Skeletal muscle tissue (tissue), 4 donors: ENCODE measurements around the gene CNIH3. TPM values are rescaled to one million over a fixed set of nuclear protein-coding genes. Genes with fewer than 3 reads are reported as not detected.
"Not testable (repeated sequence)": the region's sequence is repeated elsewhere in the genome, so short reads cannot be mapped to it uniquely, and the experiment has no call there.

Experiments used
- H3K27ac ChIP-seq: one replicate; pipeline ENCODE4 v1.7.0; 2013; ENCODE audit warnings: mild to moderate bottlenecking, low read depth, low read length, inconsistent platforms
- H3K27me3 ChIP-seq, 3 donors: one replicate each; pipeline ENCODE4 v1.7.0; 2013; ENCODE audit warnings: low read length in 3 of 3; ENCODE audit not compliant: control insufficient read depth in 3 of 3, insufficient read depth in 3 of 3
- H3K36me3 ChIP-seq, 3 donors: one replicate each; pipeline ENCODE4 v1.7.0; 2013; ENCODE audit warnings: low read length in 3 of 3; ENCODE audit not compliant: control insufficient read depth in 3 of 3, insufficient read depth in 3 of 3
- H3K4me1 ChIP-seq, 3 donors: one replicate each; pipeline ENCODE4 v1.7.0; 2013; ENCODE audit warnings: low read length in 3 of 3, mild to moderate bottlenecking in 3 of 3; ENCODE audit not compliant: control insufficient read depth in 3 of 3, insufficient read depth in 3 of 3
- H3K4me3 ChIP-seq, 3 donors: one replicate each; pipeline ENCODE4 v1.7.0; 2013; ENCODE audit warnings: low read length in 3 of 3
- H3K9ac ChIP-seq, 3 donors: one replicate each; pipeline ENCODE4 v1.7.0; 2013; ENCODE audit warnings: low read length in 3 of 3, mild to moderate bottlenecking in 3 of 3, moderate library complexity in 2 of 3, low read depth in 1 of 3
- H3K9me3 ChIP-seq, 3 donors: one replicate each; pipeline ENCODE4 v1.7.0; 2013; ENCODE audit warnings: low read length in 3 of 3; ENCODE audit not compliant: control insufficient read depth in 3 of 3
- total RNA-seq: library from RNA; depleted of rRNA; stranded (reverse); fragments of >200 nt; gene quantifications from one replicate; pipeline ENCODE4 v1.2.3, GENCODE V29; 2014
- donor health status: Osteomylitis.

The CNIH3 gene
- total RNA-seq, 1 donor from 2014 or later = 4.2 TPM

GRCh38 chr1:224707843-224708725 lies 92.0 kb downstream of the CNIH3 start:
- no peaks in the 10 kb centered on the region for H3K36me3 ChIP-seq
- H3K4me3 ChIP-seq = no peak overlapping the region
- H3K27me3 ChIP-seq = no peaks in the 10 kb centered on the region
- H3K9ac ChIP-seq = no peak overlapping the region
- no peaks in the 10 kb centered on the region for H3K9me3 ChIP-seq
- H3K27ac ChIP-seq = no peak overlapping the region
- H3K4me1 ChIP-seq = no peaks in the 10 kb centered on the region

GRCh38 chr1:224710196-224710595 lies 94.1 kb downstream of the CNIH3 start:
- no peak overlapping the region for H3K9ac ChIP-seq
- no peaks in the 10 kb centered on the region for H3K9me3 ChIP-seq
- no peaks in the 10 kb centered on the region for H3K27me3 ChIP-seq
- no peaks in the 10 kb centered on the region for H3K36me3 ChIP-seq
- no peak overlapping the region for H3K27ac ChIP-seq
- no peak overlapping the region for H3K4me3 ChIP-seq
- H3K4me1 ChIP-seq = no peaks in the 10 kb centered on the region

GRCh38 chr1:224711231-224711756 lies 95.2 kb downstream of the CNIH3 start:
- not testable (repeated sequence) for H3K36me3 ChIP-seq, H3K4me3 ChIP-seq, H3K9me3 ChIP-seq, H3K27me3 ChIP-seq, H3K9ac ChIP-seq, H3K4me1 ChIP-seq, H3K27ac ChIP-seq

- no peaks in the 10 kb centered on the region for H3K27me3 ChIP-seq
- peaks cover 0 to under 1% (median 0%) of the 10 kb centered on the region in 3 donors for H3K9me3 ChIP-seq
- no peak overlapping the region for H3K27ac ChIP-seq
- no peaks in the 10 kb centered on the region for H3K36me3 ChIP-seq
- no peak overlapping the region for H3K4me3 ChIP-seq
- H3K9ac ChIP-seq = no peak overlapping the region
- H3K4me1 ChIP-seq = no peaks in the 10 kb centered on the region
Observed at GRCh38 chr1:224711876-224712275, 95.8 kb downstream of the CNIH3 start.

- no peaks in the 10 kb centered on the region for H3K27me3 ChIP-seq
- peaks cover 0 to 2% (median 0%) of the 10 kb centered on the region in 3 donors for H3K9me3 ChIP-seq
- no peak overlapping the region for H3K9ac ChIP-seq
- no peaks in the 10 kb centered on the region for H3K4me1 ChIP-seq
- H3K27ac ChIP-seq = no peak overlapping the region
- H3K36me3 ChIP-seq = no peaks in the 10 kb centered on the region
- no peak overlapping the region for H3K4me3 ChIP-seq
Observed at GRCh38 chr1:224713228-224713627, 97.1 kb downstream of the CNIH3 start.

GRCh38 chr1:224714553-224714952 lies 98.4 kb downstream of the CNIH3 start:
- Histone ChIP-seq H3K4me3 (no peak overlapping the region), H3K27ac (no peak overlapping the region), H3K4me1 (peaks cover 5 to 9% (median 6%) of the 10 kb centered on the region in 3 donors), H3K36me3 (no peaks in the 10 kb centered on the region), H3K27me3 (no peaks in the 10 kb centered on the region), H3K9me3 (peaks cover 0 to 2% (median 0%) of the 10 kb centered on the region in 3 donors), H3K9ac (no peak overlapping the region)

- H3K9me3 ChIP-seq = peaks cover 0 to 2% (median 0%) of the 10 kb centered on the region in 3 donors
- no peak overlapping the region for H3K4me3 ChIP-seq
- no peak overlapping the region for H3K9ac ChIP-seq
- peaks cover 24 to 34% (median 29%) of the 10 kb centered on the region in 3 donors for H3K4me1 ChIP-seq
- no peak overlapping the region for H3K27ac ChIP-seq
- H3K27me3 ChIP-seq = no peaks in the 10 kb centered on the region
- H3K36me3 ChIP-seq = no peaks in the 10 kb centered on the region
Observed at GRCh38 chr1:224718470-224719053, 102.4 kb downstream of the CNIH3 start.

- Histone ChIP-seq H3K36me3 (no peaks in the 10 kb centered on the region), H3K27ac (no peak overlapping the region), H3K9ac (no peak overlapping the region), H3K27me3 (no peaks in the 10 kb centered on the region), H3K4me1 (peaks cover 24 to 34% (median 29%) of the 10 kb centered on the region in 3 donors), H3K9me3 (peaks cover 0 to 2% (median 0%) of the 10 kb centered on the region in 3 donors), H3K4me3 (peak overlapping the region in 1 of 3 donors; percentile 22)
Observed at GRCh38 chr1:224719716-224720115, 103.6 kb downstream of the CNIH3 start.

GRCh38 chr1:224720216-224720615 lies 104.1 kb downstream of the CNIH3 start:
- H3K36me3 ChIP-seq = no peaks in the 10 kb centered on the region
- no peak overlapping the region for H3K9ac ChIP-seq
- H3K4me3 ChIP-seq = no peak overlapping the region
- peaks cover 24 to 34% (median 29%) of the 10 kb centered on the region in 3 donors for H3K4me1 ChIP-seq
- H3K9me3 ChIP-seq = peaks cover 0 to 2% (median 0%) of the 10 kb centered on the region in 3 donors
- no peaks in the 10 kb centered on the region for H3K27me3 ChIP-seq
- no peak overlapping the region for H3K27ac ChIP-seq

GRCh38 chr1:224721000-224721399 lies 104.9 kb downstream of the CNIH3 start:
- Histone ChIP-seq H3K9ac (no peak overlapping the region), H3K9me3 (peaks cover 0 to 2% (median 0%) of the 10 kb centered on the region in 3 donors), H3K27ac (no peak overlapping the region), H3K4me3 (no peak overlapping the region), H3K36me3 (no peaks in the 10 kb centered on the region), H3K4me1 (peaks cover 24 to 34% (median 30%) of the 10 kb centered on the region in 3 donors), H3K27me3 (no peaks in the 10 kb centered on the region)
